ENCODE measurements around the gene ZNF699. TPM values are rescaled to one million over a fixed set of nuclear protein-coding genes. Genes with fewer than 3 reads are reported as not detected.

Gene ZNF699
- 1 to 10 TPM; 2.7 to 6.2 (median 4.4) TPM for total RNA-seq
- long read RNA-seq, donor 1, partial matches to known transcripts: 0 of 2 reads
- long read RNA-seq, donor 1, other reads (novel, unspliced or antisense): 0 of 2 reads
- long read RNA-seq, donor 2, partial matches to known transcripts: 2 of 2 reads
- long read RNA-seq, donor 2, other reads (novel, unspliced or antisense): 0 of 2 reads

GRCh38 chr19:9309139-9309973 is at the start of gene ZNF699:
Gene ZNF699, minus strand, starts transcription at chr19:9309838. Its CDS starts 4,719 bp downstream, at chr19:9305119.
- ATAC-seq (peak; percentile 99), DNase-seq (peak; percentile 98 to 99 (median 98))
- H3K9me3 ChIP-seq: peaks cover 11% of the 10 kb centered on the region
- intact Hi-C loops (cut with DNase I, micrococcal nuclease): no loop called here
- no peaks in the 10 kb centered on the region for H3K4me1 ChIP-seq (ENCODE audit: low read depth)
- no peaks in the 10 kb centered on the region for H3K36me3 ChIP-seq (ENCODE audit: low read depth)
- no peak for TF ChIP-seq CTCF (IDR thresholded peaks at IDR 0.05)
- peak within 1 kb of the TSS; percentile 81 for H3K4me3 ChIP-seq

- no peaks in the 10 kb centered on the region for H3K4me1 ChIP-seq (ENCODE audit: low read depth)
- no peaks in the 10 kb centered on the region for H3K36me3 ChIP-seq (ENCODE audit: low read depth)
- no peak for TF ChIP-seq CTCF (IDR thresholded peaks at IDR 0.05)
- H3K9me3 ChIP-seq: peaks cover 100% of the 10 kb centered on the region
- DNase-seq: no peak
- intact Hi-C loops (cut with DNase I, micrococcal nuclease): no loop called here
- no peak for ATAC-seq
- H3K4me3 ChIP-seq: no peak overlapping the region
Measured at GRCh38 chr19:9354651-9355050, 45.0 kb upstream of the ZNF699 start.

GRCh38 chr19:9353011-9353410 is 43.4 kb upstream of the ZNF699 start:
- DNase-seq (no peak), ATAC-seq (no peak)
- Histone ChIP-seq H3K9me3 (peaks cover 100% of the 10 kb centered on the region), H3K4me3 (no peak overlapping the region), H3K4me1 (ENCODE audit: low read depth) (no peaks in the 10 kb centered on the region), H3K36me3 (ENCODE audit: low read depth) (no peaks in the 10 kb centered on the region)
- no peak for TF ChIP-seq CTCF (IDR thresholded peaks at IDR 0.05)
- intact Hi-C loops (cut with DNase I, micrococcal nuclease): no loop called here

- no peak for ATAC-seq
- Histone ChIP-seq H3K36me3 (ENCODE audit: low read depth) (no peaks in the 10 kb centered on the region), H3K4me3 (no peak overlapping the region), H3K4me1 (ENCODE audit: low read depth) (no peaks in the 10 kb centered on the region), H3K9me3 (peaks cover 100% of the 10 kb centered on the region)
- TF ChIP-seq CTCF (IDR thresholded peaks at IDR 0.05): no peak
- DNase-seq: no peak
- intact Hi-C loops (cut with DNase I, micrococcal nuclease): no loop called here
Measured at GRCh38 chr19:9352505-9352904, 42.9 kb upstream of the ZNF699 start.

GRCh38 chr19:9348671-9349070 is 39.0 kb upstream of the ZNF699 start:
- intact Hi-C loops (cut with DNase I, micrococcal nuclease): no loop called here
- no peaks in the 10 kb centered on the region for H3K4me1 ChIP-seq (ENCODE audit: low read depth)
- no peak for TF ChIP-seq CTCF (IDR thresholded peaks at IDR 0.05)
- DNase-seq (no peak), ATAC-seq (no peak)
- peaks cover 100% of the 10 kb centered on the region for H3K9me3 ChIP-seq
- H3K4me3 ChIP-seq: no peak overlapping the region
- no peaks in the 10 kb centered on the region for H3K36me3 ChIP-seq (ENCODE audit: low read depth)

All from mucosa of descending colon (tissue), 3 donors.